G401 (cell line): ENCODE results near the gene SULT6B1. TPM values are rescaled to one million over a fixed set of nuclear protein-coding genes. Genes with fewer than 3 reads are reported as not detected.
"Not testable (repeated sequence)": the region's sequence is repeated elsewhere in the genome, so short reads cannot be mapped to it uniquely, and the experiment has no call there.

ENCODE experiments used
- DNase-seq: peaks from one replicate; pipeline ENCODE4 v3.0.0-alpha.2; 2015; ENCODE audit warnings: low spot score
- in situ Hi-C: cut with HindIII; loops from 2 replicates; pipeline ENCODE4 v1.10.0; 2016; ENCODE audit warnings: low sequenced_read_pairs, mixed read lengths
- total RNA-seq: library from RNA; depleted of rRNA; stranded (reverse); fragments of >200 nt; shearing (Covaris generic); gene quantifications from 2 replicates; pipeline ENCODE4 v1.2.3, GENCODE V29; 2014

Gene SULT6B1
- total RNA-seq, 1 experiment from 2014 or later: not detected

DNA sequence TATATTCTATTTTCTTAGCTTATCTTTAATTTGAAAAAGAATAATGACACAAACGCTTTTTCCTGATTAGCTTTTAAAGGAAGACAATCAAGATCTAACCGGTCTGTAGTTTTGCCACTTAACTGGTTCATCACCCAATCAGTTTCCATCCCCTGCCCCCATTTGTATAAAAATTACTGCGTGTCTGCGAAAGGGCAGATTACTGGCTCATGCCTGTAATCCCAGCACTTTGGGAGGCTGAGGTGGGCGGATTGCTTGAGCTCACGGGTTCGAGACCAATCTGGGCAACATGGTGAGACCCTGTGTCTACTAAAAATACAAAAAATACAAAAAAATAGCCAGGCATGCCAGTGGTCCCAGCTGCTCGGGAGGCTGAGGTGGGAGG, 10.2 kb upstream of the SULT6B1 start:
- no peak for DNase-seq
- in situ Hi-C loops: no loop called here

DNA sequence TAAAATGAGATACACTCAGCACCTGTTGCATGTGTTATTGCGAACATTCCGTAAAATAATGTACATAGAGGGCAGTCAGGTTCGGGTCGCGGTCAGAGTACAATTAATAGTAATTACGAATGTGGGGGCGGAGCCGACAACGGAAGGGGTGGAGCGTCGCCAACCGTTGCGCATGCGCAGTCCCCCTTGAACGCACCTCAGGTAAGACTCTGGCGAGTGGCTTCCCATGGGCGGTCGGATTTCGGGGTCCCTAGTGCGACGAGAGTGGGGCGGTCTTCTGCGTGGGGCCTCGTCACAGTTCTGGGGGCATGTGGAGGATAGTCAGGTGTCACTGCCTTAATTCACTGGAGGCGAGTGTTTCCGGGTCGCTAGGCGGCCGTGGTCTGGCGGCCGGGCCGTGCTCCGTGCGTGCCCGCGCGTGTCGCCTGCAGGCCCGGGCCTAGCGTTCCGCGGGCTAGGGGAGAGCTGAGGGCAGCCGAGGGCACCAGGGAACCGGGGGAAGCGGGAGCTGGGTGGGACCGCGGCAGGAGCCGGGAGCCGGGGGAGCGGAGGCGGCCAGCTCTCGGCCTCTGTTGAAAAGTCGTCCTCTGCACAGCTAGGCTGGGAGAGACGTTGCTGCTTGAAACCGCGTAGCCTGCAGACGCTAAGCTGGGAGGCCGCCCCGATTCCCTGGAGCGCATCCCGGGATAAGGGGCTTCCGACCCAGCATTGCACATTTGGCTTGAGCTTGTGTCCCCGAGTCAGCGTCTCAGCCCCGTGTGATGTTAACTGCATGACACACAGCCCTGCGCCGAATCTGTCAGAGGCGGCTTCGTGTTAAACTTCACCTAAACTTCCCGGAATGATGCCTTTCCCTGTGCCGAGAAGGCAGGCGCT, 8.1 kb upstream of the SULT6B1 start, which contains the start of gene CEBPZOS:
CEBPZOS (plus strand) TSS at position 177 of the 876 bp plus-strand sequence. CDS start 3,209 bp downstream, outside the sequence.
- in situ Hi-C loops: no loop called here
- DNase-seq: peak; percentile 83

DNA sequence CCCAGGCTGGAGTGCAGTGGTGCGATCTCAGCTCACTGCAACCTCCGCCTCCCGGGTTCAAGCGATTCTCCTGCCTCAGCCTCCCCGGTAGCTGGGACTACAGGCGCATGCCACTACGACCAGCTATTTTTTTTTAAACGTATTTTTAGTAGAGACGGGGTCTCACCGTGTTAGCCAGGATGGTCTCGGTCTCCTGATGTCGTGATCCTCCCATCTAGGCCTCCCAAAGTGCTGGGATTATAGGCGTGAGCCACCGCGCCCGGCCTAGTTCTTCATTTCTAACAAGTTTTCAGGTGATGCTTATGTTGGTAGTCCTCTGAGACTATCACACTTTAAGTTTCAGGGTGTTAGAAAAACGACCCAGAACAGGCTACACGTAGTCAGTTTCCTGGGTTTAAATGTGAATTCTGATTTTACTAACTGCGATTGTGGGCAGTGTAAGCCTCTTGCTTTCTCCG, 7.4 kb upstream of the SULT6B1 start:
- in situ Hi-C loops, DNase-seq: not testable (repeated sequence)

- in situ Hi-C loops: no loop called here
- DNase-seq: no peak
These were observed 4.1 kb upstream of the SULT6B1 start for GRCh38 chr2:37192551-37192950.

DNA sequence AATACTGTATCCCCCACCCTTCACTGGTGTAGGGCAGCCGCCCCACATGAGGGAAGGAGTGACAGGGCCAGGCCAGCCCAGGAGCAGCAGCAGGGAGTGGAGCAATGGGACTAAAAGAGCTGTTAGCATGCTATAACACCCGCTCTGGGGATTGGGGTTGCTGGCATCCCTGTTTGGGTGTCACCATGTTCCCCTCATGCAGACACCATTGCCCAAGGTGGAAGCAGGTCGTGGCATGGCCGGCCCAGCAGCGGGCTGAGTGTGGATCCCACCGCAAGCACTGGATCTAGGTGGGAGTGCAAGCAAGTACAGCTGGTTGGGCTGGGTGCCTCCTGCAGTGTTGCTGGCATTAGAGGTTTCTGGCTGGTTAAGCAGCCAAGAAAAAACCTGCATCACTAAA, 3.3 kb upstream of the SULT6B1 start:
- DNase-seq: no peak
- in situ Hi-C loops: no loop called here

GRCh38 chr2:37191253-37191652, 2.8 kb upstream of the SULT6B1 start:
- in situ Hi-C loops: no loop called here
- DNase-seq: no peak

GRCh38 chr2:37190290-37190689, 1.8 kb upstream of the SULT6B1 start:
- in situ Hi-C loops: no loop called here
- DNase-seq: no peak

DNA sequence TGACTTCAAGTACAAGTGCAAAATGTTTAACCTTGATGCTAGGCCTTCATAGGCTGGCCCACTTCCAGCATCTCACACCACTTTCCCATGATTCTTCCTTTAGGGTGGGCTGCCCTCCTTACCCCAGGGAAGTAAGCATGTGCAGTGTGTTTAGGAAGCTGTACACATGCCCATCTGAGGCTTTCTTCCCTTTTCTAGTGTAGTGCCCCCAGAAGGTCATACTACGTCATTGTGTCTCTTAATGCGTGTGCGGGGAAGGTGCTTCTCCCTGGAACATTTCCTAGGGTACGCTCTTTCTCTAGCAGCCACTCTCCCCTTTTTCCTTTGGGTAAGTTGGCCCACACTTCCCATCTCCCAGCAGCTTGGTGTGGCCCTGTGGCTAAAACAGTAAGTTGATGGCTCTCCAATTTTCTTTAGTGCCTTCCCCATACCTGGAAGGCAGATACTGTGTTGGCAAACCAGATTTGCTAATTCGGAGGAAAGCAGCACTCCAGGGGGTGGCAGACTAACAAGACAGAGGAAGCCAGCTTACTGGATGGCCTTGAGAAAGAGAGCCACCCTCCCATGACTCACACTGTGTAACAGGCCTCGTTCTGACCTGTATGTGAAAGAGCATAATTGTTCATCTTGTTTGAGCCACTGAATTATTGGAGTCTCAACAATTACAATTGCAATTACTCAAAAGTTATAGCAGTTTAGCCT, 1.1 kb upstream of the SULT6B1 start:
- no peak for DNase-seq
- in situ Hi-C loops: no loop called here

- in situ Hi-C loops: no loop called here
- DNase-seq: no peak
These were observed 6.5 kb downstream of the SULT6B1 start for GRCh38 chr2:37181726-37182684.

DNA sequence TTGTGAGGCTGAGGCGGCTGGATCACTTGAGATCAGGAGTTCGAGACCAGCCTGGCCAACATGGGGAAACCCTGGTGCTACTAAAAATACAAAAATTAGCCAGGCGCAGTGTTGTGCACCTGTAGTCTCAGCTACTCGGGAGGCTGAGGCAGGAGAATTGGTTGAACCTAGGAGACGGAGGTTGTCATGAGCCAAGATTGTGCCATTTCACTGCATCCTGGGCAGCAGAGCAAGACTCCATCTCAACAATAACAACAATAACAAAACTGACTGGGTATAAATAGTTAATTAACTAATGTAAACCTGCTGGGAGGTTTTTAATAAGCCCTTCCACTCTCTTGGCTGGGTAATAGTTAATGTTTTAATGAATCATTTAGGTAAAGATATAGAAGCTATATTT, 7.8 kb downstream of the SULT6B1 start:
- DNase-seq: no peak
- in situ Hi-C loops: no loop called here

GRCh38 chr2:37180006-37180639, 8.3 kb downstream of the SULT6B1 start:
- in situ Hi-C loops: no loop called here
- no peak for DNase-seq

- DNase-seq: no peak
- in situ Hi-C loops: no loop called here
These were observed 14.7 kb downstream of the SULT6B1 start for GRCh38 chr2:37173741-37174140.

DNA sequence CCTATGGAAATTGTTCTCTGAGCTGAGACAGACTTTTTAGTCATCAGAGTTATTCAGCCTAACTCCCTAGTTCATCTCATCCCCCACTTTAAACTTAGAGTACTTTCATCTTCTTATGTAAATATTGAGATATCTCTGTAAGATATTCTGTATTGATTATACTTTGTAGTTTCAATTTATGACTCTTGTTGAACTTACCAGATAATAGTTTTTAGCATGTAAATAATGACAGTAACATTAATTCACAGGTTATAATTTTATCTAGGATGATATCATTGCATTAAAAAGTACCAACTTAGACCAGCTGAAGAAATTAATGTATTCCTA, 16.9 kb downstream of the SULT6B1 start:
- in situ Hi-C loops: no loop called here
- DNase-seq: no peak

GRCh38 chr2:37168217-37168981, 20.1 kb downstream of the SULT6B1 start:
- in situ Hi-C loops: no loop called here
- DNase-seq: peak; percentile 19

GRCh38 chr2:37167636-37168180, 20.8 kb downstream of the SULT6B1 start:
- in situ Hi-C loops: no loop called here
- no peak for DNase-seq

DNA sequence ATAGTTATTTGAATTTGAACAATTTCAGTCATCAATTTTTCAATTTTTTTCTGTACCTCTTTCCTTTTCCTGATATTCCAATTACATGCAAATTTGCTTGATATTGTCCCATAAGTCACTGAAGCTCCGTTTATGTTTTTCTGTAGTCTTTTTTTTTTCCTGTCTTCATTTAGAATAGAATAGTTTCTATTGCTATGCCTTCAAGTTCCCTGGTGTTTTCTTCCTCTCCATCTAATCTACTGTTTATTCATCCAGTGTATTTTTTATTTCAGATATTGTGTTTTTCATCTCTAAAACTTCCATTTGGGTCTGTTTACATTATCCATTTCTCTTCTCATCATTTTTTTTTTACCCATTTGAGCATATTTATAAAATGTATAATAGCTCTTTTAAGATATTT, 23.7 kb downstream of the SULT6B1 start:
- DNase-seq: no peak
- in situ Hi-C loops: no loop called here

GRCh38 chr2:37156857-37157714, 31.4 kb downstream of the SULT6B1 start, which contains the start of gene EIF2AK2:
TSS of gene EIF2AK2 (minus strand) at chr2:37156980. CDS start at chr2:37147806, 9,174 bp downstream.
- DNase-seq: peak; percentile 70
- in situ Hi-C loops: no loop called here
